DMS79 treated with DMSO at 0.1 percent for 48 hours (cell line): ENCODE data around the gene SLCO2A1.

ENCODE experiments used
- DNase-seq: peaks from one replicate; lab custom pipeline; 2025; lab: John Stamatoyannopoulos, UW

Gene SLCO2A1

DNA sequence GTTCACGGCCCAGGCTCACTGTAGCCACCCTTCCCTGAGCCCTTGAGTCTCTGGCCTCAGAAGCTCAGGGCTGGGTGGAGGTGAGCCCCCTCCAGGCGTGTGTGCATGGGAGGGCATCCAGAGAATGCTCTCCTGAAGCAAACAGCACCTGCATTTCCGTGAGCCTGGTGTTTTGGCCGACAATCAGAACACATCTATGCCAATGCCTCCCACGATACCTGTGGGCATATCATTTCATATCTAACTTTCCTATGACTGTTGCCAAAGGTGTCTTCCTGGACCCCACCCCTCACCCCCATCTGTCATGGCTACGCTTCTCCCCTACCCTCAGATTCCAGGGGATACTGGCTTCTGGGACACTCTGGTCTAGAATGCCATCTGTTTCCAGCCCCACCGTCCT is 80.7 kb downstream of the SLCO2A1 start:
- no peak for DNase-seq

DNA sequence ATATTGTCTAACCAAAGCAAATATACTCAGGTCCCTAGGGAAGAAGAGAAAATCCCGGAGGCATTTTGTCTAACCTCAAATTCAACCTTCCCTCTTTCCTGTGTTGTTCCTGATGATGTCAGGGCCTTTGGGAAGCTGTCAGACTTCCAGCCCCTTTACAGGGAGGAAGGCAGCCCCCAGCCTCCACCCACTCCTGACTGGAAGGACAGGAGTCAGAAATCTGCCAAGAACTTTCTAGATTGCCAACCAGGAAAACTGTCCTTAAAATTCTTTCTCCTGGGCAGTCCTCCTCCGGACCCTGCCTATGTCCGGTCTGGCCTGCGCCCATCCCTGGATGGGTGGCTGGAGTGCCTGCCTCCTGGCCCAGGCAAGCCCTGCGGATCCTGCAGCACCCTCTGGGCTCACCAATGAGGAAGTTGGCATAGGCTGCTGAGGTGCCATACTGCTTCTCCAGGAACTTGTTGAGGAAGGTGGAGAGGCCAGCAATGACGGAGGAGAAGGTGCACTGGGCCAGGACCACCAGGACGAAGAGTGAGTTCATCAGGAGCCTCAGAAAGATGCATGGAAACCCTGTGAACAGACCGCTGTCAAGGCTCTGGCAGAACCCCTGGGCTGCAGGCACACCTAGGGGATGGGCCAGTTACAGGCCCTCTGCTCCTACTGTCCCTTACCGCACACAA is 81.5 kb downstream of the SLCO2A1 start:
- DNase-seq, result no peak

- no peak for DNase-seq
Observed at GRCh38 chr3:133945381-133946095, 84.2 kb downstream of the SLCO2A1 start.

GRCh38 chr3:133944641-133945380 is 84.9 kb downstream of the SLCO2A1 start:
- DNase-seq, result peak; percentile 79

DNA sequence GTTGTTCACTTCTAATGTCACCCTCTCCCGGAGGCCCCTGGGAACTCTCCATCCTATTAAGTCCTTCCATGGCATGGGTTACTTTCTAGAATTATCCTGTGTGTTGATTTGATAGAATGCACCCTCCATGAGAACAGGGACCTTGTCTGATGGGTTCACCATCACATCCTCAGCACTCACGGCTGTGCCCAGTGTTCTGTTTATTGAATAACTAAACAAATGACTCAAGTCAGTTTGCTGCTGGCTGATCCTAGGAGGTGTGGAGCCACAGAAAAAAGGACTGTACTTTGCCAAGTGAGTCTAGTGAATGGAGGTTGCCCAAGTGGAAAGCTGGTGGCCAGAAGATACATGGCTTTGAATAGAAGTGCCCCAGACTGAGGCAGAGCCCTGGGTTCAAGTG is 85.5 kb downstream of the SLCO2A1 start:
- DNase-seq, result no peak

GRCh38 chr3:133943639-133944141 is 86.0 kb downstream of the SLCO2A1 start:
- DNase-seq, result peak; percentile 54

- no peak for DNase-seq
Observed at GRCh38 chr3:133943031-133943535, 86.6 kb downstream of the SLCO2A1 start.

GRCh38 chr3:133941415-133941821 is 88.3 kb downstream of the SLCO2A1 start:
- DNase-seq, result no peak

DNA sequence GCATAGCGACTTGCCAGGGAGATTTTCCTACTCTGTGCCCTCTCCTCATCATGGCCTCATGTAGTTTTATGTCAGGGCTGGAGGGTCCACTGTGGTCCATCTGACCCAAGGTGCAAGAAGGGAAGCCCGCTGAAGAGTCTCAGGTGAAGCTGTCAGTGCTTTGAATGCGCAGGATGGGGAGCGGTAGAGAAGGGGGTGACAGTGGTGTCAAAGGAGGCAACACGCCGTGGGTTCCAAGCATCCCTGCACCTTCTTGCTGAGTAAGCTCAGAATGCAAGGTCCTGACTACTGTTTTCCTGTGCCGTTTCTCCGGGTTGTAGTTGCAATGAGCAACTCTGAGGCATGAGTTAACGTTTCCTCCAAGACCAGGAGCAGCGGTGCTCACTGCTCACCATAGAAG is 89.2 kb downstream of the SLCO2A1 start:
- DNase-seq, result no peak

- DNase-seq, result no peak
Observed at GRCh38 chr3:133939463-133939835, 90.3 kb downstream of the SLCO2A1 start.

DNA sequence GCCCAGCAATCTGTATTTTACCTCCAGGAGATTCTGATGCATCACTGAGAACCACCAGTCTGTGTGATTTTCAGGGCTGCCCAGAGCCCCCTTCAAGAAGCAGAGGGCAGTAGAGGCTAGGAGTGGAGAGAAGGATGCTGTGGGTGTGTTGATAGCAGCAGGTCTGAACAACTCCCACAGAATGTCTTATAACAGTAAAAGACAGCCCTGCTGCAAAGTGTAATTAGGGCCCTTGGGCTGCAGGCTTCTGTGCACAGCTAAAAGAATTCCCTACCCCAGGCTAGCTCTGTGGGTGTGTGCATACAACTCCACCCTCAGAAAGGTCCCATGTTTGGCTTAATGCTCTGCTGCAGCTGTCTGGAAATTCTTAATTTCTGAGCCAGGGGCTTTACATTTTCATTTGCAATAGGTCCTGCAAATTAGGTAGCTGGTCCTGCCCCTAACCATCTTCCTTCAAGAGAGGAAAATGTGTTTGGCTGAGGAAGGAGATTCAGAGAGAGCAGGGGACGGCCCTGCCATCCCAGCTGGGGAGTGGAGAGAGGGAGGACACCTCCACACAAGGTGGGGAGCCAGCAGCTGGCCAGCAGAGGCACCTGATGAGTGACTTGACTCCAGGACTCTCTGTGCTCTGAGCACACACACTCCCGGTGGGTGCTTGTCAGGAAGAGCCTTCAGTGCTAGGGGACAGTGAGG is 90.8 kb downstream of the SLCO2A1 start:
- no peak for DNase-seq

- DNase-seq, result no peak
Observed at GRCh38 chr3:133937756-133938601, 91.7 kb downstream of the SLCO2A1 start.

- no peak for DNase-seq
Observed at GRCh38 chr3:133937061-133937686, 92.6 kb downstream of the SLCO2A1 start.

DNA sequence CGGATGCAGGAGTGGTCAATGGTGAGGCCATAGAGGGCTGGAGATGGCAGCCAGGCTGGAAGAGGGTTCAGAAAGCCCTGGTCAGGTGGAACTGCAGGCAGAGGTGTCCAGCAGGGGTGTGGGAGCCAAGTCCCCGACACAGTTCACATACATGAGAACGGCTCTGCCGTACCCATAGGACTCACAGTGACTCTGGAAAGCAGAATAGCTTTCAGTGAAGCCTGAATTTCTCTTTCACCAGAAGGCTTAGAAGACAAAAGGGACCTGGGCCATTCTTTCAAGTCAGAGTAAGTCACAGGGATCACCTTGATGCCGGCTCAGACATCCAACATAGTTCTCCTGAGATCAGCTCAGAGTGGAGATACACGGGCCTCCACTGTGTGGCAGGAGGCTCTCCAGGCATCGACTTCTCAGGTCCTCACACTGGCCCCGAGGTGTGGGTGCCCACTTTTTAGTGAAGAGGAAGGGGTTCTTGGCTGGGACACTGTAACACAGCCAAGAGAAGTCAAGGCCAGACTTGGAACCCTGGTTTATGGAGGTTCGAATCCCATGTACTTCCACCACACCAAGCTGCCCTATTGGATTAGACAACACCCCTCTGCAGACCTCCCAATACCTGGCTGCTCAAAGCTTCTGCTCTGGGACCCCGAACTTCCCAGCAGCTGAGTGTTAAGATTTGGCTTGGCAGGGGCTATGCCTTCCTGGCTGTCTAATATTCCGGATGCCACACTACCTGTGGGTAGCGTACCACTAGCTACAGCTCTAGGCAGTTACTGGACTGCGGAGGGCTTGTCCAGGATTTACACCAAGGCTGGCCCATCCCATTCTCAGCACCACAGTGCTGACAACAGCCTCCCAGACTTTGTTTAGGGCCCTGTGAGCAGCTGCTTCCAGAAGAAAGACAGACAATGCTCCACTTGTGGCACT is 93.6 kb downstream of the SLCO2A1 start:
- no peak for DNase-seq

GRCh38 chr3:133934996-133935842 is 94.5 kb downstream of the SLCO2A1 start:
- DNase-seq, result no peak

DNA sequence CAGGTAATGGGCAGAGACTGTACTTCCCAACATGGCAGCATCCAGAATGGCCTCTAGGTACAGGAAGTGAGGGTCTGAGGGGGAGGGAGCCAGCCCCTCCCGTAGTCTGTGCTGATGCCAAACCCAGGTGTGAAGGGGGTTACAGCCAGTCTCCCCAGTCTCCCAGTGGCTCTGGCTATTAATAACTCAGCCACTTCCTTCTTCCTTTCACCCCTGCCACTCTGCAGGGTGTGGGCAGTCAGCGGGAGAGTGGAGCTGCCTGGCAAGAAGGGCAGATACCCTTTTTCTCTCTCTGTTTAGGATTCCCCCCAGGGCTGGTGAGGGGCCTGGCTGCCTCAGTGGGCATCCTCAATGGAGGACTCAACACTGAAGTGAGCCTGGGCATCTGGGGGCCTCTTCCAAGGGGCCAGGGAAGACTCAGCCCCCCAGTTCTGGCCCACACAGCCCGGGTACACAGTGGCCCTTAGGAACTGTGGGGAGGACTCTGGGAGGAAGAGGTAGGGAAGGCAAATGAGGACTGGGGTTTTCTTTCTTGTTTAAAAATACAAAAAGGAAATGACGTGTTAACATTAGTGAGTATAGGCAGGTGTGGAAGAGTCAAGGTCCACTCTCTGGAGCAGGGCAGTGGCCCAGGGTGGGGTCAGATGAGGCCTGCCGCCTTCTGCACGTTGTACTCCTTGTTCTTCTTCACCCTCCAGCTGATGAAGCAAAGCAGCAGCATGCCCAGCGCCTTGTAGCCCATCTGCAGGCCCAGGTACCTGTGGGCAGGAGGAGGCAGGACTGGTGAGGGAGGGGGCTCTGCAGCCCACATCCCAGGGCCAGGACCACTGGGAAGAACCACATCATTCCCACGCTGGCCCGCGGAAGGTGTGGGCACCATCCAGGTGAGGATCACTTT is 95.4 kb downstream of the SLCO2A1 start:
- DNase-seq, result no peak
